ENCODE measurements around the gene NBEA.
"Not testable (repeated sequence)": the region's sequence is repeated elsewhere in the genome, so short reads cannot be mapped to it uniquely, and the experiment has no call there.

NBEA gene

GRCh38 chr13:35093356-35093755 lies 151.3 kb downstream of the NBEA start:
- DNase-seq = no peak

GRCh38 chr13:35106771-35107170 lies 164.7 kb downstream of the NBEA start:
- DNase-seq = not testable (repeated sequence)

- DNase-seq = no peak
These were observed 165.5 kb downstream of the NBEA start for GRCh38 chr13:35107535-35107934.

DNA sequence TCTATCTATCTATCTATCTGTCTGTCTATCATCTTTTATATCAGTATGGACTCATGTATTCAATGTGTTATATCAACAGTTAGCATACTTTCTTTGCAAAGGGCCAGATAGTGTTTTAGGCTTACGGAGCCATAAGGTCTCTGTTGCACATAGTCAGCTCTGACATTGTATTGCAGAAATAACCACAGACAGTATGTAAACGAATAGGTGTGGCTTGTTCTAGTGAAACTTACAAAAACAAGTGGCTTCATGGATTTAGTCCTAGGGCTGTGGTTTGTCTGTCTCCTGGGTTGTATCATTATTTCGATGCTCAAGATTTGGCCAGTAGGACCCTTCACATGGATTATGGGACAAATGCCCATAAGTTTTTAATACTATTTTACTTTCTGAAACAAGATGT lies 171.5 kb downstream of the NBEA start:
- DNase-seq = not testable (repeated sequence)

DNA sequence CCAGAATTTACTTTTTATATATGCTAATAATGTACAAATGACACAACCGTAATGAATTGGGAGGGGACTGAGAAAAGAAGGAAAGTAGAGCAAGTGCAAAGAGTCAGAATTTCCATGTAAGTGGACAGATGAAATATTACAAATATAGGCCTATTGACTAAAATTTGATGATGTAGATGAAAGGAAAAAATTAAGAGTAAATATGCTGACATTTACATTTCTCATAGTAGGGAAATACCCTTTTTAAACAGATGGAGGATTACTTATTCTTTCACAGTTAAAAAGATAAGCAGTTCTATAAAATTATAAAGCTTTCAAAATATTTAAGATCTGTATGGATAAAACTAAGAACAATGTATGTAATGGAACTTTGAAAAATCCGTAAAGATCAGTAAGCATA lies 185.4 kb downstream of the NBEA start:
- DNase-seq = no peak

DNA sequence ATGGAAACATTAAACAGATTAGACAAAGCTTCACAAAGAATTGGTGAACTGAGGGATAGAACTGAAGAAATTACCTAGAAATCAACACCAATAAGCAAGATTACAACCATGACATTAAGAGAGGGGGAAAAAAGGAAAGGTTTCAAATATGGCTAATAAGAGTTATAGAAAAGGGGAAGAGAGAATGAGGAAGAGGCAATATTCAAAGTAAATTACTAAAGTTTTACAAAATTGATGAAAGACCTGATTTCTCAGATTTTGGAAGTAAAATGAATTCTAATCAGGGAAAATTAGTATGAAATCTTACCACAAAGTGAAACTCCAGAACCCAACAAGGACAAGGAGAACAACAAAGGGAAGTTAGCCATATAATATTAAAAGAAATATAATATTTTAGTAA lies 187.4 kb downstream of the NBEA start:
- no peak for DNase-seq

DNA sequence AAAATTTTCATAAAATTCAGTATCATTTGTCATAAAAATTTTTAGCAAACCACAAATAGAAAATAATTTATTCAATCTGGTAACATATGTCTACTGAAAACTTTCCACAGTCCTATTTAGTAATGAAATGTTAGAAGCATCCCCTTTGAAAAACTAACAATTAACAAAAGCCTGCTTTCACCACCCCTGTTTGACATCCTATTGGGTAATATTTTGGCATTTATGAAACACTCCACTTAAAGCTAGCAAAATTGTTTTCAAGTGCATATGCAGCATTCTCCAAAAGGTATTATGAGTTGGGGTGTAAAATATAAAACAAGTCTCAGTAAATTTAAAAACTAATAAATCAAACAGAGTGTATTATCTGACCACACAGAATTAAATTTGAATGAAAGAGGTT lies 189.4 kb downstream of the NBEA start:
- no peak for DNase-seq

GRCh38 chr13:35136585-35136984 lies 194.5 kb downstream of the NBEA start:
- no peak for DNase-seq

DNA sequence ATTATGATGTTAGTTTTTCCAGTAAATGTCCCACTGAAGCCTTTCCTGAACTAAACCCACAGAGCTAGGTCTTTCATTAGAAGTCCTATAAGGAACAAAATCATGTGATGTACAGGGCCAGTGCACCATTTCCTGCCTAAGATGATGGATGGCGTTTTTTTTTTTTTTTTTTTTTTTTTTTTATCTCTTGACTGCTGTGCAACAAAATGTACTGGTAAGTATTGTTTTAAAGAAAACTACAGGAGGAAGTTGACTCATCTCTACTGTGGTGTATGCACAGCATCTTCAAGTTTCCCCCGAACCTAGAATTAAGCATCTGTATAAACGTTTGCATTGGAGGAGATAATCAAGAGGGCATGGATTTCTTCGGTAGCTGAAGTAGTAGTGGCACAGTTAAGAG lies 197.5 kb downstream of the NBEA start:
- DNase-seq = no peak

GRCh38 chr13:35140321-35140720 lies 198.3 kb downstream of the NBEA start:
- DNase-seq = no peak

- no peak for DNase-seq
These were observed 198.8 kb downstream of the NBEA start for GRCh38 chr13:35140831-35141230.

GRCh38 chr13:35143123-35143522 lies 201.1 kb downstream of the NBEA start:
- no peak for DNase-seq

DNA sequence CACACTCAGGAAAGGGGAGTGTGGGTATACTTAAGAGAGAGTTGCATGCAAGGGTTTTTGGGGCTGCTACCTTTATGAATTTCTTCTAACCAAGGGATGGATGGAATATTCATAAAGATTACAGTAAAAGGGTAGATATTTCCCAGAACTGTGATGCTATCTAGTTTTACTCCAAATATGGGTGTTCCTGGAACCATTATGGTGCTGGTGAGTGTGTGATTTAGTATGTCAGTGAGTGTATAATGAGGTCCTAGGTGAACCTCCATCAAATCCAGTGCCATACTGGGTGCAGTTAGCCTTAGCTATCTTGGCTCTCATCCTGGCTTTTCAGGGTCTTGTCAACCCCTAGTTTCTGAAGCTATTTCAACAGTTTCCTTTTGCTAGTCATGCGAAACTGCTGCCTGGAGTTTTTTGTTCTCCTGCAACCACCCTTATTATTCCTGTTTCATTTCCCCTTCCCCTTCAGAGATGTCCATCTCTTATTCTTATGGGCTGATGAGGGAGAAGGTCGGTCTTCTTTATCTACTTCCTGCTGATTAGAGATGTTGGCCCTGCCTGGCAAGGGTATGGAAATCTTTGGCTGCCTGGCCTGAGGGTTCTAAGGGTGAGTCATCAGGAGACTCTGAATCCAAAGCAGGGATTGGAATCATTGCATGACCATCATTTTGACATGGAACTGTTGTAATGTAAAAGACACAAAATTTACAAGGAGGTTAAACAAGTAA lies 202.3 kb downstream of the NBEA start:
- DNase-seq = no peak

- no peak for DNase-seq
These were observed 204.6 kb downstream of the NBEA start for GRCh38 chr13:35146686-35147085.

DNA sequence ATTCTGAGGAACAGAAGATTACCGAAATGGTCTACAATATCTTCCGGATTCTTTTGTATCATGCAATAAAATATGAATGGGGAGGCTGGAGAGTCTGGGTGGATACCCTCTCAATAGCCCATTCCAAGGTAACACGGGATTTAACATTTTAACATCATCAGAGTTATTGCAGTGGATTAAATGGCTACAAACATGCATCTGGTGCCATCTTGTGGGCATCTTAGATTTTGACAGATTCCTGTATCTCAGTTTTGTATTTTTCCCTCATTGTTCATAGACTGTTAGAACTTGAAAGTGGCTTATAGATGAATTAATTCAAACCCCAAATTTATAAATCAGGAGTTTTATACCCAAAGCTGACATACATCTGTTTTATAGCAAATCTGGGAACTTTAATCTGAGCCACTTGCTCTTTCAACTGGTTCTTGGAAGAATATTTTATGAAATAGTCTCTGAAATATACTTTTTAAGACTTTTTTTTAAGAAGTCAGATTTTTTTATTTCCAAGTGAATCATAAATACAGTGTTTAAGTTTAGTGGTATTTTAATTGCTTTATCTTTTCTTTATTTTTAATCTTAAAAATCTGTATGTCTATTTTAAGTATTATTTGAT lies 215.2 kb downstream of the NBEA start:
- DNase-seq = peak in 1 of 2 experiments; percentile 18

DNA sequence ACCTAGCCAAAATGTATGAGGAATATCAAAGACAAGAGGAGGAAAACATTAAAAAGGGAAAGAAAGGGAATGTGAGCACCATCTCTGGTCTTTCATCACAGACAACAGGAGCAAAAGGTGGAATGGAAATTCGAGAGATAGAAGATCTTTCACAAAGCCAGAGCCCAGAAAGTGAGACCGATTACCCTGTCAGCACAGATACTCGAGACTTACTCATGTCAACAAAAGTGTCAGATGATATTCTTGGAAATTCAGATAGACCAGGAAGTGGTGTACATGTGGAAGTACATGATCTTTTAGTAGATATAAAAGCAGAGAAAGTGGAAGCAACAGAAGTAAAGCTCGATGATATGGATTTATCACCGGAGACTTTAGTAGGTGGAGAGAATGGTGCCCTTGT lies 217.0 kb downstream of the NBEA start:
- no peak for DNase-seq

GRCh38 chr13:35160896-35161295 lies 218.8 kb downstream of the NBEA start:
- DNase-seq = no peak

- DNase-seq = no peak
These were observed 220.3 kb downstream of the NBEA start for GRCh38 chr13:35162420-35162819.

- no peak for DNase-seq
These were observed 221.6 kb downstream of the NBEA start for GRCh38 chr13:35163674-35164073.

DNA sequence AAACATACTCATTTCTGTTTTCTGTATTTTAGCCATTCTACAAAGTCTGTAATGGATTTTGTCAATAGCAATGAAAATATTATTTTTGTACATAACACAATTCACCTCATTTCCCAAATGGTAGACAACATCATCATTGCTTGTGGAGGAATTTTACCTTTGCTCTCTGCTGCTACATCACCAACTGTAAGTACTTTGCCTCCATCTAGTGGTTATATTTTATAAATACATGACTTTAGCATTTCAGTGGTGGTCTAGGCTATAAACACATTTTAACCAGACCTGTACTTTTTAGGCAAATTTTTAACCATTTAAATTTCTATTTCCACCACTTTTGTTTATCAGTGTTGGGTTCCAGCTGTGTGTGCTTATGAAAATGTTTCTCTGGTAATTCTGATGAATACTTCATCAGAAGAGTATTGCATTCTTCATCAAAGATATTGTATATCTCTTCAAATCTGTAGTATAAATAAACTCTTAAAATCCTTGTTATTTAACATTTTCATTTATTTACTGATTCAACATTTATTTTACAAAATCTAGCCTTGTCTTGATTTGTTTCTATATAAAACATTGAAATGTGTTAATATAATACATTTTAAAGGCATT lies 222.4 kb downstream of the NBEA start:
- DNase-seq = no peak

- no peak for DNase-seq
These were observed 223.1 kb downstream of the NBEA start for GRCh38 chr13:35165205-35165604.

DNA sequence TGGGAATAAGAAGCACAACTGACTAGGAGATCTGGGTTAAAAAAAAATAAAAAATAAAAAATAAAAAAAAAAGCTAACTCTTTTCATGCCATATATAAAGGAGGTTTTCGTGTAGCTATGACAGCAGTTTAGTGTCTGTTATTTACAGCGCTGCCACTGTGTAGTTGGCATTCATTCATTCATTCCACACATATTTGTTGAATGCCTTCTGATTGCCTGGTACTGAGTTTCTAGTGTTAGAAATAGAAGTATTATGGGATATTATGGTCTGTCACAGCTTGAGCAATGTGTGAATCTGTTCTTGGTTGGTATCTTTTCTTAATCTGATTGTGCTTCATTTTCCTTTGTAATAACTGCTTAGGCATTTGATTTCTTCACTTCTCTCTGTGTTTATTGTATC lies 237.4 kb downstream of the NBEA start:
- no peak for DNase-seq

GRCh38 chr13:35179920-35180663 lies 238.0 kb downstream of the NBEA start:
- DNase-seq = no peak

GRCh38 chr13:35190241-35190640 lies 248.2 kb downstream of the NBEA start:
- DNase-seq = no peak

Measured in activated T-cell treated with anti-CD3 and anti-CD28 coated beads, Interleukin-2, amount 50 U/mL, for 48 hours (primary cell).